HG02759 (cell line): ENCODE measurements around the gene HECTD1.
"Not testable (repeated sequence)": the region's sequence is repeated elsewhere in the genome, so short reads cannot be mapped to it uniquely, and the experiment has no call there.

Source experiments
- ATAC-seq: cut with Tn5 transposase; IDR thresholded peaks from one replicate; pipeline ENCODE4 v1.9.1; 2021; ENCODE audit warnings: mild to moderate bottlenecking, moderate library complexity; ENCODE audit not compliant: unreplicated experiment

The HECTD1 gene

GRCh38 chr14:31229009-31229408 lies 21.4 kb upstream of the HECTD1 start:
- peak; percentile 80 for ATAC-seq

DNA sequence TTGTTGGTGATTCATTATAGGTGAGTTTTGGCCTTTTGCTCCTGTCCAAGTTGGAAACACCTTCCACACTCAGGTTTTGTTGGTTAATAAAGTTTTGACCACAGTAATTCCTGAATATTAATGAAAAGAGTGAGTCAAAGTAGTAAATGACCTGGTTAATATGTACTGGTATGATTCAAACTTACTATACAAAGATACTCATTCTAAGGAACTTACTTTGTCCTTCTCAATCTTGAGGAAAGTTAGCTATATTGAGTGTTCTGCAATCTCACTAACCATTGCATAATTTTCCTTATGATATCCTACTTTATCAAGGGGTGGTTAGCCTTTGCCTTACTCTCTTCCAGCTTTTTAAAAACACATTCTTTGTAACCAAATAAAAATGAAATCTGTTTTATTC lies 20.9 kb upstream of the HECTD1 start:
- ATAC-seq: no peak

GRCh38 chr14:31224808-31225207 lies 17.2 kb upstream of the HECTD1 start:
- no peak for ATAC-seq

GRCh38 chr14:31223331-31223730 lies 15.7 kb upstream of the HECTD1 start:
- no peak for ATAC-seq

DNA sequence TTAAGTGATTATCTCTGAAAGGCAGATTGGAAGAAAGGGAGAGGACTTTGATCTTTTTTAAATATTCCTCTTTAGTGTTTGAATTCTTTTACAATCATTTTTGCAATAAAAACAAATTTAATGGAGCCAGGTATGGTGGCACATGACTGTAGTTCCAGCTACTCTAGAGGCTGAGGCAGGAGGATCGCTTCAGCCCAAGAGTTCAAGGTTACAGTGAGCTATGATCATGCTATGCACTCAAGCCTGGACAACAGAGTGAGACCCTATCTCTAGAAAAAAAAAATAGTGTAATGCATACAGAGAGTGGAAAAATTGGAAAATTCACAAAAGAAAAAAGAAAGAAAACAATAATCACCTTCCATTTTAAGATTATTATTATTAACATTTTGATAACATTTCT lies 15.2 kb upstream of the HECTD1 start:
- ATAC-seq: no peak

GRCh38 chr14:31221266-31221665 lies 13.7 kb upstream of the HECTD1 start:
- ATAC-seq: no peak

DNA sequence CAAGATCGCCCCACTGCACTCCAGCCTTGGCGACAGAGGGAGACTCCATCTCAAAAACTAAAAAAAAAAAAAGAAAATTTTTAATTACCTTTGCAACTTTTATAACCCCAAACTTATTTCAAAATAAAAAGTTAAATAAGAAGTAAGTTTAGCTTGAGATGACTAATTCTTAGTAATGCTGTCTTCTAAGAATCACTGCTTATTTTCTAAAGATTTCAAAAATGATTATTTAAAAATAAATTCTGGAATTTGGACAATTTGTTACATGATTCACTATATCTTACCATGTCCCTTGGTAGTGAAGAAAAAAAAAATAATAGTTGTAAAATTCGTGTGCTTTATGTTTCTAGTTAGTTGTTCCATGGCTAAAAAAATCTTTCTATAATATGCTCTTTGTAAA lies 11.6 kb upstream of the HECTD1 start:
- ATAC-seq: no peak

GRCh38 chr14:31216359-31216758 lies 8.8 kb upstream of the HECTD1 start:
- ATAC-seq: no peak

DNA sequence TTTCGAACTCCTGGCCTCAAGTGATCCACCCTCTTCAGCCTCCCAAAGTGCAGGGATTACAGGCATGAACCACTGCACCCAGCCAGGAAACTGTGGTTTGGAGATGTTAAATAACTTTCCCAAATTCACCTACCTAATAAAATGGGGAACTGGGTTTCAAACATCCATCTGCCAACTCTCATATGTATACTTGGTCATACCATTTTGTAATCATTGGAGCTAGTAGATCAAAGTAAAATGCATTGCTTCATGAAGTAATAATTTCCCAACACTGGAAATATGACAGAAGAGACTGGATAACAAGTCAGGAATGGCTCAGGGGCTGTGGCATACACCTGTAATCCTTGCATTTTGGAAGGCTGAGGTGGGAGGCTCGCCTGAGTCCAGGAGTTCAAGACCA lies 5.3 kb upstream of the HECTD1 start:
- ATAC-seq: no peak

GRCh38 chr14:31209605-31210004 lies 2.0 kb upstream of the HECTD1 start:
- ATAC-seq: no peak

GRCh38 chr14:31208546-31209424 lies 1.2 kb upstream of the HECTD1 start:
- no peak for ATAC-seq

DNA sequence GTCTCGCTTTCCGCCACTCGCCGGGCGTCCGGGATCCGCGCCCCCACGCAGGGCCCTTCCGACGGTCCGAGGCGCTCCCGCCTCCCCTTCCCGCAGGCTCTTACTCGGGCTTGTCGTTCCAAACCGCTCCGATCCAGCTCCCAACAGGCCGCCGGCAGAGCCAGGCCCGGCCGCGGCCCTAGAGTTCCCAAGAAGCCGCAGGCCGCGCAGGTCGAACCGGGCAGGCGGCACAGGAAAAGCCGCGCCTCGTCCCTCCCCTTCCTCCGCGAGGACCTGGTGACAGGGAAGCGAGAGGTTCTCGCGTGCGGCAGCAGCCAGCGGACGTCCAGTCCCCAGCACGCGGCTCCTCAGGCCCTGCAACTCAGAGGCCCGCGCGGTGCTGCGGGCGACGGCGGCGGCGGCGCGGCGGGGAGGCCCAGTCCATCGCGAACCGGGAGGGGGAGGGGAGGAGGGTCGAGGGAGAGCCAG lies 272 bp downstream of the HECTD1 start:
- ATAC-seq: peak; percentile 38

DNA sequence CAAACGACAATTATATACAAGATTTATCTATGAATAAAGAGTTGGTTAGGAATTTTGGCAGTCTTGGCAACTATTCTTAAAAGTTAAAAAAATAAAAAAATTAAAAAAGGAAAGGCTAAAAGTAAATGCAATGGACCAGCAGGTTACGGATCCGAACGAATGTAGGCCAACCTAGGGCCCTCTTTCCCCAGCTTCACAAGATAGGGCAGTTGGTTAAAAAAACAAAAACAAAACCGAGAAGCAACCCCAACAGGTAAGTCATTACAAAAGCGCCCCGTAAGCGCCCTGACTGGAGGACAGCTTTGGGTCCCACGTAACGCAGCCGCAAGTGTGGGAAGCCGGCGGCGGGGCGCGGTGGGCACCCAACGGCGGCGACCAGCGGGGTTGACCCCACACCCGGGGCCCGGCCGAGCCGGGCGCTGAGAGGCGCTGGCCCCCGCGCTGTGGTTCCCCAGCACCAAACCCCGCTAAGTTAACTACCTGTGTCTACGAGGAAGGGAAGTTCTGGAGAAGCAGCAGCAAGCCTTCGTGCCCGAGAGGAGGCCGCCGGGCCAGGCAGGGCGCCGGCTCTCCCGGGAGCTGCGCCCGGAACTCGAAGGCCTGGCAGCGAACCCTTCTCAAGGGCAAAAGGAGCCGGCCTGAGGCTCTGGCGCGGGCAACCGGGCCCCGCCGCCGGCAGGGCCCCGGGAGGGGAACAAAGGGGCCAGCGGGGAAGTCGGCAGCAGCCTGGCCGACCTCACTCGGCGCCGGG lies 882 bp downstream of the HECTD1 start:
- peak; percentile 14 for ATAC-seq

DNA sequence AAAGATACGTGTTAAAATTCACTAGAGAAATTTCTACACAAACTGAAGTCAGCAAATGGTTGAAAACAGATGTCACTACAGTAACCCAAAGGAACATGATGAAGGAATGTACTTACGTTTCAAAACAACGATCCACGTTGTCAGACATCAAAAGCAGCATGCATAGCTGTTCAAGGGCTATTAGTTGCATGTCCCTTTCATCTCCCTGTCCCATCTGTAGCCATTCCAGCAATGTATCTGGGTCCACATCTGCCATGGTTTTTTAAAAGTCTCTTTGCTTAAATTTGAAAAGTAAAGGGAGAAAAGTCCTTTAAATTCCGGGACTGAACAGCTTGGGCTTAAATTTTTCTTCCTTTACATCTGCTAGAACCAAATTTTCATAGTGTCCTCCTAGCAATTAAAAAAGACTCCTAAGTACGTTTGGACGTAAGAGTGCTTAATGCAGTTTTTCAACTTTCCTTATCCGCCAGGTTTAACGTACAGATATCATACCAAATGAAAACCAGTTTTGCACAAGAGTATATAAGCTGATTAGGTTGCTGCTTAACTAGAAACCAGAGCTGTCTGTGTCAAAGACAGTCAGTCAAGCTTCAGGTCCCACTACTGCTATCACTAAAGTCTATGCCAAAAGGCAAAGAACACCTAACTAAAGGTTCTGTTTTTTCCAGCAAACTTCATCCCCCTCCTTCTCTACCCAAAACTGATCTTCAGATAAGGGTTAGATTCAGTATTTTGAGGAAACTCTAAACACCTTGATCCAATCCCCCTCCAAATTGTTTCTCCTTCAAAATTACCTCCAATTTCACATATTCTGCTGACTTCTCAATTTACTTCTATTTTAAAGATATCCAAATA lies 1.7 kb downstream of the HECTD1 start:
- ATAC-seq: no peak

DNA sequence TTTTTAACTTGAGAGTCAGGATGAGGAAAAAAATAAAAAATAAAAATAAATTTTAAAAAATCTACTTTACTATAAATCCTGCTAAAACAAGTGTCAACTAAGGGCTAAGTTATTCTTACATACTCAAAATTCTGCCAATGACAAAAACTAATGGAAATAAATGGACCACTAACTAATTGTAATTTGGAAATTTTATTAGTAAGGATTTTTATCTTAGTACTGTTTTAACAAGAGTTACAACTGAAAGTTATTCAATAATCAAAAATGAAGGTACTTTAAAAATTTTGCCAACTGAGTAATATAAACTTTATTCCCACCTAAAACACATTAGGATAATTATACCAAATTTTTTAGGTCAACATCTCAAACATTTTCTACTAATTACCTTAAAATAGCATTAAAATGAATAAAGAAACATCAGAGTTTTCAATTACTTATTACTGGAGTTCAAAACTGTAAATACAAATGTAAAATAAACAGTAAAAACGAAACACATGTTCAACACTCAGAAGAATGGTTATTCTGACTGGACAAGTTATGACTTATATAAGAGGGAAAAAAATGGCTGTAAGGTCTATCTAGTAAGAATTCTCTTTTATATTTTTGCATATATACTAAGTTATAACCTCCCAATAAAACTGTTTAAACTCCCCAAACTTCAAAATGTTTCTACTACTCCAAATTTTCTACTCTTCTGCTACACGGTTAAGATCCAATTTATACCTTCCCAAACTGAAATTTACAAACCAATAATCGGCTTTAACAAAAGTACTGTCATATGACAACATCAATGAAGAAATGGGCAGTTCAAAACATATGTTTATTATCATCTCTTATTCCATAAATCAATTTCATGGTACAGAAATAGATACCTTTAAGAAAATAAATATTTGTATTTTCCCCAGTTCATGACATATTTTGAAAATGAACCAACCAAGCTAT lies 2.7 kb downstream of the HECTD1 start:
- ATAC-seq: no peak

DNA sequence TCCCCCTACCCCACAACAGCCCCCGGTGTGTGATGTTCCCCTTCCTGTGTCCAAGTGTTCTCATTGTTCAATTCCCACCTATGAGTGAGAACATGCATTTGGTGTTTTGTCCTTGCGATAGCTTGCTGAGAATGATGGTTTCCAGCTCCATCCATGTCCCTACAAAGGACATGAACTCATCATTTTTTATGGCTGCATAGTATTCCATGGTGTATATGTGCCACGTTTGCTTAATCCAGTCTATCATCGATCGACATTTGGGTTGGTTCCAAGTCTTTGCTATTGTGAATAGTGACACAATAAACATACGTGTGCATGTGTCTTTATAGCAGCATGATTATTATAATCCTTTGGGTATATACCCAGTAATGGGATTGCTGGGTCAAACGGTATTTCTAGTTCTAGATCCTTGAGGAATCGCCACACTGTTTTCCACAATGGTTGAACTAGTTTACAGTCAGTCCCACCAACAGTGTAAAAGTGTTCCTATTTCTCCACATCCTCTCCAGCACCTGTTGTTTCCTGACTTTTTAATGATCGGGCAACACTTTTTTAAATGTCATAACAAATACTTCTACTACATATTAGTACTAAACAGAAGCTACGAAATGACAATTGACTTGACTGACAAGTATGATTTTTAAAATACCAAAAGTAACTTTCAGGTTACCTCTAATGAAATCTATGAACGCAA lies 3.5 kb downstream of the HECTD1 start:
- not testable (repeated sequence) for ATAC-seq

- ATAC-seq: no peak
These were observed 4.2 kb downstream of the HECTD1 start for GRCh38 chr14:31203414-31203742.

DNA sequence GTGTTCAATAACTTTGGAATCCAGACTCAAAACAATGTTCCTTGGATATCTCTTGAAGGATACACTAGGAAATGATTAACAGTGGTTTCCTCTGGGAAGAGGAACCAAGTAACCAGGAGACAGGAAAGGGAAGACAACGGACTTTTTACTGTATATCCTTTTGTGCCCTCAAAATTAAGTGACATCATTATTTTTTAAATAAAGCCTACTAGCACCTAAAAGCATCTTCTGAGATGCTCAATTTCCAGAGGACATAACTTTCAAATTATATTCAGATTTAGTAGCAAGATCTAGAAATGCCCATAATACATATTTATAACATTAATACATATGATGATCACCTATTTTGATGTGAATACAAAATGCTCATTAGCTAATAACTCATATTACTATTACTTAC lies 6.5 kb downstream of the HECTD1 start:
- no peak for ATAC-seq

DNA sequence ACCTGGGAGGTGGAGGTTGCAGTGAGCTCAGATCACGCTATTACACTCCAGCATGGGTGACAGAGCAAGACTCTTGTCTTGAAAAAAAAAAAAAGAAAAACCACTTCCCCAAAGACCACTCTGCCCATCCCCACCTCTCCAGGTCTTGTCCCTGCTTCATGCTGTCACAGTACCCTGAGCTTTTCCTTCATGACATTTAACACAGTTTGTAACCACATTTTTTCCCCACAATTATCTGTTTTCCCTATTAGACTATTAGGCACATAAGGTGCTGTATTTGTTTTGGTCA lies 6.9 kb downstream of the HECTD1 start:
- no peak for ATAC-seq

DNA sequence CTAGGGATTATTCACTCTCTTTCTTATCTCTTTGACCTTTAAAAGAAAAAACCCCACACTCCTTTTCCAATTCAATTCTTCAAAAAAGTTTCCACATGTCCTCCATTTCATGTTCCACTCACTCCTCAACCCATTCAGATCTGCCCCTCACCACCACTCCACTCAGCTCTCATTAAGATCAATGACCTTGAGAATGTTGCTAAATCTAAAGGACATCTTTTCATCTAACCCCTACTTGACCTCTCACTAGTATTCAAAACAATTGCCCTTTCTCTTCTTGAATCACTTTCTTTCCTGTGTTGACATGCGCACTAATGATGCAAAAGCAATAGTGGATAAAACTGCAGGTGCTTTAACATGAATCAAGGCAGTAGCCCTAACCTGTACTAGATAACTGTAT lies 9.9 kb downstream of the HECTD1 start:
- ATAC-seq: no peak
